CD4-positive, alpha-beta T cell treated with Interleukin-4 for 1 hour (primary cell): ENCODE results near the gene LIAS.
A peak's percentile ranks its signal among the peaks of the same experiment; 100 is the strongest.
"Not testable (repeated sequence)": the region's sequence is repeated elsewhere in the genome, so short reads cannot be mapped to it uniquely, and the experiment has no call there.

Experiments used
- DNase-seq, 2 donors: peaks; one replicate each; pipeline ENCODE4 v3.0.0-alpha.2; 2020 to 2022

Gene LIAS

DNA sequence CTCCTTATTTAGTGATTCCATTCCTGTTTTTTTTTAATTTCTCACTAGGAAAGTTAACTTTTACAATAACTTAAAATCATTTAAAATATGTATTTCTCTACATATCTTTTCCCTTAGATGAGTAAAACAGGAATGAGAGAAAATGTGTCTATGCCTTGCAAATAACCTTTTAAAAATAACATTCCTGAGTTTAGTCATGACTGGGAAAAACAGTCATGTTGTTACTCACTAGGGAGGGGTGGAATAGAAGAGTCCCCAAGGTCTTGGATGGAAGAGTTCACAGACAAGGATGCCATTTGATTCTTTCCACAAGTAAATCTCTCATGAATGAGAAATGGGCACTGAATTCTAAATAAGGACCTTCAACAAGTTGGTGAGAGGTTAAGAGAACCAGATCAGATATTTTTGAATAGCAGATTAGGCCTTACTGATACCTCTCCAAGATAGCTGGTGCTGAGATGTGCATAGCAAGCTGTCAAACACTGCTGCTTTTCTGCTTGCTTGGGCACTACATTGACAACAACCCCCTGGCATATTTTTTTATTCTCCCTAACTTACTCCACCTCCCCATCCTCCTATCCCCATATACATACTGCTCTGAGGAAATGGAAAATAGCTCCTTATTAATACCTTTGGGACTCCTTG lies 43.3 kb downstream of the LIAS start:
- no peak for DNase-seq

DNA sequence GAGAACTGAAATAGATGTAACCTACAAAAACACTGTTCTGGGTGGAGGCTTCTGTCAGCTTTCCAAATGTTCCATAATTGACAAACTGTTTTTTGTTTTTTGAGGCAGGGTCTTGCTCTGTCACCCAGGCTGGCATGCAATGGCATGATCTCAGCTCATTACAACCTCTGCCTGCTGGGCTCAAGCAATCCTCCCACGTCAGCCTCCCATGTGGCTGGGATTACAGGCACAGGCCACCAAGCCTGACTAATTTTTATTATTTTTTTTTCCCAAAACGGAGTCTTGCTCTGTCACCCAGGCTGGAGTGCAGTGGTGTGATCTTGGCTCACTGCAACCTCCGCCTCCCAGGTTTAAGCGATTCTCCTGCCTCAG lies 43.8 kb downstream of the LIAS start:
- DNase-seq, result not testable (repeated sequence)

DNA sequence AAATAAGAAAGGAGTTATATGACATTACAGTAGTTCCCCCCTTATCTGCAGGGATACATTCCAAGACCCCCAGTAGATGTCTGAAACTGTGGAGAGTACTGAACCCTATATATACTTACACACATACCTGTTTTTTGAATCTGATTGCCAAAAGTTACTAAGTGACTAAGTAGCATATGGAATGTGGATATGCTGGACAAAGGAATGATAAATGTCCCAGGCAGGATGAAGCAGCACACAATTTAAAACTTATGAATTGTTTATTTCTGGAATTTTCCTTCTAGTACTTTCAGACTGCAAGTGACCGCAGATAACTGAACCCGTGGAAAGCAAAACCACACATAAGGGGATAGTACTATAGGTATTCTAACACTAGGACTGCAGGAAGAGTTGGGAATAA lies 45.7 kb downstream of the LIAS start:
- DNase-seq, result no peak

DNA sequence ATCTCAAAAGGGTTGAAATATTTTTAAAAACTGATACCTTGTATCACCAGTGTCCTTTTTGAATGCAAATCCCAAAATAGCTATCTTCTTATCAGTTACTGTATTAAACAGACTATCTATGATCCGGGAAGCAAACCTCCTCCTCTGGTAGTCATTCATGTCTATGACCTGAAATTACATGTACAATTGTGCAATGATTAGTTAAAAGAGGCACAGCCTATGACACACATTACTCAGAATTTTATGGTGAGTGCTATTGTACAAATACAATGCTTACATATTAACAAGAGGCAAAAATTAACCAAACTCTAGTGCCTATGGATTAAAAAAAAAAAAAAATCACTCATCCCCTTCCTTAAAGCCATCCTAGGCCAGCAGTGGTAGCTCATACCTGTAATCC lies 46.7 kb downstream of the LIAS start:
- DNase-seq, result no peak

DNA sequence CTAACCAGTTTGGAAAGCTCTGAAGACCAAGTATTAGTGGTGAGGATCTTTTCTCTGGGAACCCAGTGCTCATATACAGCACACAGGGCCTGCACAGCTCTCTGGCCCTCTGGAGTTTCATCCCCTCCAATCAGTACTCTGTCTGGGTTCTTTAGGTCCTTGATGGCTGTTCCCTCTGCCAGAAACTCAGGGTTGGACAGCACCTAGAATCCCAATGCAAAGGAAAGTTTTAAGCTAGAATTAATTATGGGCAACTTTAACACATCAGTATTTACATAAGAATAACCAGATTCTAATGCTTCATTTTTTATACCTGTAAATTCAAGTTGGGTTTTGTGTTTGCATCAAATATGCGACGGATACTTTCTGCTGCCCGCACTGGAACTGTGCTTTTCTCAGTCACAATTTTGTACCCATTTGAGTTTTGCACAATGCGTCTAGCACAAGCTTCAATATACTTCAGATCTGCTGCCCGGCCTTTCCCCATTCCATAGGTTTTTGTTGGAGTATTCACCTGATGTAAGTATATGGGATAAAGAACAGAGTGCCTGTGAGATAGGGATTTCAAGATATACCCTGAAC lies 51.6 kb downstream of the LIAS start:
- DNase-seq, result no peak

DNA sequence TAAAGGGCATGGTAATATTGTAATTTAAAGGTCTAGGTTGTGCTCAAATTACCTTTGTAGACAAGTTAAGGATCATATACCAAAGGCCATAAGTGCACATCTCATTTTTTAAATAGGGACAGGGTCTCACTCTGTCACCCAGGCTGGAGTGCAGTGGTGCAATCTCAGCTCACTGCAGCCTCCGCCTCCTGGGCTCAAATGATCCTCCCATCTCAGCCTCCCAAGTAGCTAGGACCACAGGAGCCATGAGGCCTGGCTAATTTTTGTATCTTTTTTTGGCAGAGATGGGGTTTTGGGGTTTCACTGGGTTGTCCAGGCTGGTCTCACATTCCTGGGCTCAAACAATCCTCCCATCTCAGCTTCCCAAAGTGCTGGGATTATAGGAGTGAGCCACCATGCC lies 55.4 kb downstream of the LIAS start:
- DNase-seq, result not testable (repeated sequence)

DNA sequence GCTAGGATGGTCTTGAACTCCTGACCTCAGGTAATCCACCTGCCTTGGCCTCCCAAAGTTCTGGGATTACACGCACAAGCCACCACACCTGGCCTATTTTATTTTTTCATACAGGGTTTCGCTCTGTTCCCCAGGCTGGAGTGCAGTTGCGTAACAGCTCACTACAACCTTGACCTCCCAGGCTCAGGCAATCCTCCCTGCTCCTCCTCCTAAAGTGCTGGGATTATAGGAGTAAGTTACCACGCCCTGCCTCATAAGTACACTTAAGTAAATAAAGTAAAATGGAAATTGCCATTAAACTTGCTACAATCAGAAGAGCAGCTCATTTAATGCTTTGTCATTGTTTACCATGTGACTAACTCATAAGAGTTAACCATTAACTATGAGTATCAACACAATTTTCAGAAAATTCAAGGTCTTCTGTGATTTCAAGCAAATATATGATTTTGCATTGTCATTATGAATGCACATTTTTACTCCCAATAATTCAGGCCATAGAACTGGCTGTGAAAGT lies 56.1 kb downstream of the LIAS start:
- no peak for DNase-seq

DNA sequence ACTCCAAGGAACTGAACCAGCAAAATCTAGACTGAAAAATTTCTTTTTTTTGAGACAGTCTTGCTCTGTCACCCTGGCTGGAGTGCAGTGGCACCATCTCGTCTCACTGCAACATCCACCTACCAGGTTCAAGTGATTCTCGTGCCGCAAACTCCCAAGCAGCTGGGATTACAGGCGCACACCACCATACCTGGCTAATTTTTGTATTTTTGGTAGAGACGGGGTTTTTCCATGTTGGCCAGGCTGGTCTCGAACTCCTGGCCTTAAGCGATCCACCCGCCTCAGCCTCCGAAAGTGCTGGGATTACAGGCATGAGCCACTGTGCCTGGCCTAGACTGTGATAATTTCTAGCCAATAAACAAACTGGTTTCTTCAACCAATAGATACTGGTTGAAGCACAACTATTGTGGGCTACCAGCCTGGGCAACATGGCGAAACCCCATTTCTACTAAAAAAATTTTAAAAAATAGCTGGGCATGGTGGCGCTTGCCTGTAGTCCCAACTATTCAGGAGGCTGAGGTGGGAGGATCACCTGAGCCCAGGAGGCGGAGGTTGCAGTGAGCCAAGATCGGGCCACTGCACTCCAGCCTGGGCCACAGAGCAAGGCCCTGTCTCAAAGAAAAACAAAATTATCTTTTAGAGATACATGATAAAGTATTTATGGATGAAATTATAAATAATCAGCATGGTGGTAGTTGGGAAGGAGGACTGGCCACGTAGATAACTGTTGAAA lies 57.0 kb downstream of the LIAS start:
- not testable (repeated sequence) for DNase-seq

DNA sequence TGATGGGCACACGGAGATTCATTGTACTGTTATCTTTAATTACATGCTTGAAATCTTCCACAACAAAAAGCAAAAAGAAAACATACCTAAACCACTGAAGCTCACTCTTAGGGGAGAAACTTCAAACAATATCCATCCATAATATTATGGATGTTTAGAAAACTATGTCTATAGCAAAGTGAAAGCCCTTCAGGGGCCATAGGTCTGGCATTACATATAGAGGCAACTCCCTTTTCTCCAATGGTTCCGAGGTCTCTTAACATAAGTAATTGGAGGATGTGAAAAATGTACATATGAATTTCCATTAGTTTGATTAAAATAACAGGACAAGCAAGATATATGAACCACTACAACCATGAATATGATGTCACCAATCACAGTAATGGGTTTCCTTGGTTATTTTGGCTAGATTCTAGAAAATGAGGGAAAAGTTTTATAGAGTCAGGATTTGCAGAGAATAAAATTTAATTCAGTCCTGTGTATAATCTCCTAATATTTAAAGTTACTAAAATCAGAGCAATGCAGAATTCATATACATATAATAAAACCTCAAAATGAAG lies 57.6 kb downstream of the LIAS start:
- no peak for DNase-seq

DNA sequence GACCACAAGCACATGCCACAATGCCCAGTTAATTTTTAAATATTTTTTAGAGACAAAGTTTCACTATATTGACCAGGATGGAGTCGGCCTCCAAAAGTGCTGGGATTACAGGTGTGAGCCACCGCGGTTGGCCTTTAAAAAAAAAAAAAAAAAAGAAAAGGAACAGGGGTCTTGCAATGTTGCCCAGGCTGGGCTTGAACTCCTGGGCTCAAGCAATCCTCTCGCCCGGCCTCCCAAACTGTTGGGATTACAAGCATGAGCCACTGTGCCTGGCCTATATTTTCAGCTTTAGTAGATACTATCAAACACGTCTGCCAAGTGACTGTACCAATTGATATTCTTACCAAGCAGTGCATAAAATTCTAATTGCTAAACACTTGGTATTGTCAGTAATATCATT lies 59.6 kb downstream of the LIAS start:
- no peak for DNase-seq

DNA sequence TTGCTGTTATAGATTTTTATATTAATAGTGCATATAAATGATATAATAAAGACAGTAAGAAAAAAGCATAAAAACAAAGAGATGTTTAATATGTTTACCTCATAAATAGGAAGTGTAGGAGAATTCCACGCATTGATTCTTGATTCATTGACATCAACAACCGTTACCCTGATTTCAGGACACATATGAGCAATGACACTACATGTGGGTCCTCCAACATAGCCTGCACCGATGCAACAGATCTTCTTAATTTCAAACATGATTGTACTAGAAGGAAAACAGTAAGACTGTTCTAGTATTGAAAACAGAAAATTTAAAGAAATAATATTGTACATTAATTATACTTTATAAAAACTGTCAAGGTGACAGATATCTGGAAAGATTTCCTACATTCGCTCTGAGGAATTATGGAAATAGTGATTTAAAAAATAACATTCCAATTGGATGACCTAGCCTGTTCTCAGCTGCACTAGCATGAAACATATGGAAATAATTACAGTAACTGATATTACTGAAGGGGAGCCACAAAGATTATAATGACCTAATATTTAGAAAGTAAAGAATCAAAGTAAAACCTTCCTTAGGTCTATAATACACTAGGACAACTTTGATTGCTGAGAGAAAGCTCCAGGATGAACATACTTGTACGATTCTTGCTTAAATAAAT lies 62.5 kb downstream of the LIAS start:
- no peak for DNase-seq

DNA sequence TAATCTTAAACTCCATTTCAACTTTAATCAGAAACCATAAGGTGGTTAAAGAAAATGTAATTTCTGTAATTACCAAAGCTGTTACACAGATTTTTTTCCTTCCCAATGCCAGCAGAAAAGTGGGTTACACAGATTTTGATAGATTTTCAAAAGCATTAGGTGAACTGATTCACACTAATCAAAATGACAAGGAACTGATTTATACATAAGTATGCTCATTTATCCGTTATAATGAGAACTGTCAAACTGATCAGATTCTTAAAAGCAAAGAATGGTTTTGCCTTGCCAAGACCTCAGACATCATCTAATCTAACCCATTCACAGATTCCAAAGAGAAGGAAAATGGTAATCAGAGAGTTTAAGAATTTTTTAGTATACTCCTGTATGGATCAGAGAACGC lies 63.2 kb downstream of the LIAS start:
- no peak for DNase-seq

DNA sequence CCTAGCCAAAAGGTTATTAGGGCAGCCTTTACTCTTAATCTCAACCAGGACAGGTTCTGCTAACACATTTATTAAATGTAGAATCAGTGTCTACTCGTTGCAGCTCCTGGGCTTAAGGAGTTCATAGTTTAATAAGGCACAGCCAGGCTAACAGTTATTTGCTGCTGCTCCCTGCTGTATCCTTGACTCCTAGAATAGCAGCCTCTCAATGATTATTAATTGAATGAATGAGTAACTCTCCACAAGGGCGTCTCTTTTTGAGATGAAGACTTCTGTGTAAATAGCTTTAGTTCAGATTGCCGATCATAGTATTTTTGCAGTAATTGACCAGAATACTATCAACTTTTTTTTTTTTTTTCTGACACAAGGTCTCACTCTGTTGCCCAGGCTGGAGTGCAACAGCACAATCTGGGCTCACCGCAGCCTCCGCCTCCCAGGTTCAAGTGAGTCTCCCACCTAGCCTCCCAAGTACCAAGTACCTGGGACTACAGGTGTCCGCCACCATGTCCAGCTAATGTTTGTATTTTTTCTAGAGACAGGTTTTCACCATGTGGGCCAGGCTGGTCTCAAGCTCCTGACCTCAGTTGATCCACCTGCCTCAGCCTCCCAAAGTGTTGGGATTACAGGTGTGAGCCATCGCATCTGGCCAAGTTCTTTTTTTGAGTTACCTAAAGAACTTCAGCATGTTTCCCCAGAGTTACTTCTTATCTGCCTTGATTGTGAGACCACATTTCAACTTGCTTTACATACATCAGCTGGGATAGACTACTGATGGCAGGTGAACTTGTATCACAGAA lies 65.5 kb downstream of the LIAS start:
- no peak for DNase-seq

DNA sequence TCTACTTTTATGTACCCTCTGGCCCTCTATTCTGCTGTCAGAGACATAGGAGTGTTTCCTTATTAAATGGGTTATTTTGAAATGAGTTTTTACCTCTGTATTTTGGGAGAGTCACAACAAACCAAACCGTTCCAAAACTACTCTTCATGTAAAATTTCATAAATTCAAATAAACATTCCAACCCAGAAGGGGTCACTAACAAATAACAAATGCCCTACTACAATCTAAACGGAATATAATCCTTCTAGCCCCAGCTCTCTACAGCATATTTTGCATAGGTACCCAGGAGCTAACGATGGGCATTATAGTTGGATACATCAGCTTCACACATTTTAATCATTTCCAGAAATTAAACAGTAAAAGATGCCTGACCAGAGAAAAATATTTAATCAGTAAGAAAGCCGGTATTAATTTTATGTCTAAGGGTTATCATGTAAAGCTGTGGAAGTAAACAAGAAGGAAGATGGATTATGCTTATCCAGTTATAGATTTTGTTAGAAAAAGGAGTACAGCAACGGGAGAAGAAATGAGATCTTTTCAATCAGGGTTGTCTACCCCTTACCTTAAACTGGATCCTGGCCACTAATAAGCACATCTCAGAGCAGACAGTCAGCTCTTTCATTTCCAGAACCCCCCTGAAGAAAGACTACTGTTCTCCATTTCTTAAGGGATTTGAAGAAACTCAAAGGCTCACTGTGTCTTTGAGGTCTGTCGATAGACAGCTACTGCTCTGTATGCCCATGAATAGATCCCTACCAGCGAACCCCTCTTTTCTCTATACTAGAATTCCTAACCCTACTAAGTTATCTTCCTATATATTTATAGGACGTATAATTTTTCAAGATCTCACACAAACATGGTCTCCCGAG lies 67.2 kb downstream of the LIAS start:
- DNase-seq, result no peak

DNA sequence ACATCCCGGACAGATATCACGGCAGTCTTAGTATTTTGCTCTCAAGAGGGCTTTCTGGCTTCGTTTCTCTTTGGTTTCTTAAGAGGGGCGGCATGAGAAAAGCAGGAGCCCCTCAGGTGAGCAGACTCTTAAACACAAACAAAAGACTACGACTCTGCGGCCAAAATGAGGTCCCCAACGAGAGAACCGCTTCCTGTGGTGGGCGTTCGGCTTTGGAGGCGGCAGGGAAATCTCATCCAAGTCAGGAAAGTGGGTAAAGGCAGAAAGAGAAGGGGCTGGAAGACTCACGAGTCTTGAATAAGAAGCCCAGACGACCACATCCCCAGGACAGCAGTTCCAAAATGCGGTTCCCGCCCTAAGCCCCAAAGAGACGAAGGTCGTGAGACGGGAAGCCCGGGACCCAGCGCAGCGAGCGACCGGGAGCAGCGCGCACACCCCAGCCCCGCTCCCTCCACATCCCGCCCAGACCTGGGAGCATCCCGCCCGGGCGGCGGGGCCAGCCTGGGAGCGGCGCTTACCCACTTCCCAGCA lies 68.0 kb downstream of the LIAS start:
- peak in 1 of 2 donors; percentile 6 for DNase-seq

DNA sequence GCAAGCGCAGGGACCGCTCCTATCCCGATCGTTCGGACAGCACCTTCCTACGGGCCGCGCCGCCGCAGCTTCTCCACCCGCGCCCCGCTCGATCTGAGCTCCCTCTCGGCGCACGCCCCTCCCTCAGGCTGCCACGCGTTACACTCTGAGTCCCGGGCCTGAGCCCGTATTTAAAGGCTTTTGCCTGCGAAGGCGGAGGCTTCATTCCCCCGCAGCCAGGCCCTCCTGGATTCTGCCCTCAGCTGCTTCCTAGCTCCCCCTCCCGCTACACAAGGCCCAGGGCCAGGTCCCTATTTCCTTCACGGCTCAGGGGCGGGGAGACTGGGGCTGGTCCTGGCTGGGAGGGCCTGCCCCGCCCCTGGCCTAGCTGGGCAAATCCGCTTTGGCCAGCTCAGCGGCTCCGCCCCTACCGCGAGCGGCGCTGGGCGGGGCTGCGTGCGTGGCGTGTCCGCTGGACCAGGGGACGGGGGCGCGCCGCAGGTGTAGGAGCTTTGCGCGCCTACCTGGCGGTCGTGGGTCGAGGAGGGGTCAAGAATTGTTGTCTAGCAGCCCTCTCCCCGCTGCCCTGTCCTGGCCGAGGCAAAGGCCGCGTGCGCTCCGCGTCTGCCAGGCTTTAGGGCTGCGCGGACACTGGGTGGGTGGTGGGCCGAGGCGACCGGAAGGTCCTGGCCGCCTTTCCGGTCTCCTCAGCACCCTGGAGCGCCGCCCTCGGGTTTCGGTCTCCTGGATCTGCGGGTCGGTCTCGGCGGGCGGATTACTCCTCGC lies 68.6 kb downstream of the LIAS start, which contains the start of gene UGDH:
Gene UGDH (minus strand): TSS at position 144 of the 765 bp plus-strand sequence. CDS start 5,927 bp downstream, outside the sequence.
- peak; percentile 88 to 90 for DNase-seq

DNA sequence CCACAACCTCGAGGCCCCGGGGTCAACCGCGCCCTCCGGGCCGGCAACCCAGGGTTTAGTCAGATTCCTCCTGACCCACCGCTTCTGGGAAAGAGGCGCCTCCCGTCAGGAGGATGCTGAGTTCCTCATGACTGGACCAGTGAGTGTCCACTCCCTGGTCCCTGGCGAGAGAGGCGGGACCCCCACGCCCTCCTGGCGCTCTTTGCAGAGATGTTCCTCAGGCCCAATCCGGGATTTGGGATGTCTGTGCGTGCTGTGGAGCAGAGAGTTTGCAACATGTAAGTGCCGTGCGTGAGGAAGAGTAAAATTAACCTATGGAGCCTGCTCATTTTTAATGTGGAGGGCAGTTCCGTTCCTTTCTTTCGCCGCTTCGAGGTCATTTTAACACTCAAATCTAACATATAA lies 69.2 kb downstream of the LIAS start:
- DNase-seq, result no peak
